Uterus (tissue), 4 donors: ENCODE data around the gene MAPT. TPM values are rescaled to one million over a fixed set of nuclear protein-coding genes. Genes with fewer than 3 reads are reported as not detected.

Experiments
- DNase-seq, 2 donors: peaks; one replicate each; pipeline ENCODE4 v3.0.0-alpha.2; 2019 to 2020
- H3K27ac ChIP-seq, 2 donors: fragments of 200-600 bp; sonication (generic); 1 replicate in 1 of 2; 2 replicates in 1 of 2; pipeline ENCODE4 v1.5.1; 2016 to 2018
- H3K27me3 ChIP-seq, 2 donors: fragments of 200-600 bp; sonication (generic); one replicate each; pipeline ENCODE4 v1.5.1; 2018 to 2019; ENCODE audit warnings: control low read depth in 1 of 2
- H3K36me3 ChIP-seq, 2 donors: fragments of 200-600 bp; sonication (generic); one replicate each; pipeline ENCODE4 v1.5.1; 2019; ENCODE audit warnings: control low read depth in 1 of 2
- H3K4me1 ChIP-seq, 2 donors: fragments of 200-600 bp; sonication (generic); one replicate each; pipeline ENCODE4 v1.5.1; 2018 to 2019; ENCODE audit warnings: control low read depth in 1 of 2
- H3K4me3 ChIP-seq, 2 donors: fragments of 200-600 bp; sonication (generic); 1 replicate in 1 of 2; 2 replicates in 1 of 2; pipeline ENCODE4 v1.5.1; 2018 to 2019; ENCODE audit warnings: mild to moderate bottlenecking in 1 of 2
- H3K9me3 ChIP-seq, 2 donors: fragments of 200-600 bp; sonication (generic); one replicate each; pipeline ENCODE4 v1.5.1; 2019; ENCODE audit warnings: control low read depth in 1 of 2
- CTCF ChIP-seq, 4 experiments: fragments of 200-600 bp in 2 of 4; fragments of 450-650 bp in 2 of 4; sonication (generic) in 2 of 4; IDR thresholded peaks; one replicate each; pipeline ENCODE4 v1.5.1; 2016 to 2019; ENCODE audit warnings: antibody characterized with exemption in 4 of 4, mild to moderate bottlenecking in 2 of 4, moderate library complexity in 1 of 4
- POLR2A ChIP-seq, 2 donors: fragments of 450-650 bp; IDR thresholded peaks; one replicate each; pipeline ENCODE4 v1.6.1; 2016; ENCODE audit warnings: antibody characterized with exemption in 2 of 2, mild to moderate bottlenecking in 1 of 2, moderate library complexity in 1 of 2
- intact Hi-C: fragments of 100-400 bp; cut with DNase I; formaldehyde crosslinking; loops from one replicate; pipeline ENCODE4 v1.15.1; 2023; ENCODE audit warnings: low total_unique reads
- total RNA-seq, 4 donors: library from RNA; depleted of rRNA in 3 of 4; stranded (reverse); fragments of >200 nt in 3 of 4; gene quantifications; one replicate each; pipeline versions ENCODE4 v1.1.0 to v1.2.4, GENCODE V29; 2014 to 2023
- donor health status: DM: yes; HTN: yes; CAD: no.

Gene MAPT
- total RNA-seq, 4 donors from 2014 or later = 0.26 to 4.1 (median 1.5) TPM; not detected in 1

- Histone ChIP-seq H3K36me3 (no peaks in the 10 kb centered on the region), H3K4me1 (no peaks in the 10 kb centered on the region), H3K4me3 (no peak overlapping the region), H3K27ac (no peak overlapping the region), H3K27me3 (no peaks in the 10 kb centered on the region), H3K9me3 (no peaks in the 10 kb centered on the region)
- intact Hi-C loops = no loop called here
- no peak for DNase-seq
- TF ChIP-seq POLR2A (IDR thresholded peaks at IDR 0.05) (no peak), CTCF (IDR thresholded peaks at IDR 0.05) (no peak)
Observed at GRCh38 chr17:45925311-45925710, 31.0 kb downstream of the MAPT start.

GRCh38 chr17:45927247-45927646 is 32.9 kb downstream of the MAPT start:
- no peaks in the 10 kb centered on the region for H3K9me3 ChIP-seq
- no peaks in the 10 kb centered on the region for H3K4me1 ChIP-seq
- H3K4me3 ChIP-seq = no peak overlapping the region
- H3K27me3 ChIP-seq = no peaks in the 10 kb centered on the region
- TF ChIP-seq CTCF (IDR thresholded peaks at IDR 0.05) = no peak
- DNase-seq = no peak
- H3K27ac ChIP-seq = no peak overlapping the region
- H3K36me3 ChIP-seq = no peaks in the 10 kb centered on the region
- intact Hi-C loops = no loop called here

GRCh38 chr17:45929344-45929743 is 35.0 kb downstream of the MAPT start:
- Histone ChIP-seq H3K36me3 (no peaks in the 10 kb centered on the region), H3K9me3 (no peaks in the 10 kb centered on the region), H3K27me3 (no peaks in the 10 kb centered on the region), H3K4me3 (no peak overlapping the region), H3K4me1 (no peaks in the 10 kb centered on the region), H3K27ac (no peak overlapping the region)
- no peak for DNase-seq
- intact Hi-C loops = no loop called here
- TF ChIP-seq CTCF (IDR thresholded peaks at IDR 0.05) (no peak), POLR2A (IDR thresholded peaks at IDR 0.05) (no peak)

- no peak for TF ChIP-seq POLR2A (IDR thresholded peaks at IDR 0.05)
- TF ChIP-seq CTCF (IDR thresholded peaks at IDR 0.05) = no peak
- Histone ChIP-seq H3K27ac (no peak overlapping the region), H3K4me1 (no peaks in the 10 kb centered on the region), H3K9me3 (no peaks in the 10 kb centered on the region), H3K27me3 (no peaks in the 10 kb centered on the region), H3K4me3 (no peak overlapping the region), H3K36me3 (no peaks in the 10 kb centered on the region)
- DNase-seq = no peak
- intact Hi-C loops = no loop called here
Observed at GRCh38 chr17:45930420-45930951, 36.1 kb downstream of the MAPT start.

- intact Hi-C loops = no loop called here
- DNase-seq = no peak
- TF ChIP-seq CTCF (IDR thresholded peaks at IDR 0.05) = no peak
- no peak for TF ChIP-seq POLR2A (IDR thresholded peaks at IDR 0.05)
- H3K36me3 ChIP-seq = no peaks in the 10 kb centered on the region
- H3K4me1 ChIP-seq = no peaks in the 10 kb centered on the region
- H3K4me3 ChIP-seq = no peak overlapping the region
- no peaks in the 10 kb centered on the region for H3K27me3 ChIP-seq
- no peak overlapping the region for H3K27ac ChIP-seq
- H3K9me3 ChIP-seq = no peaks in the 10 kb centered on the region
Observed at GRCh38 chr17:45931677-45932076, 37.3 kb downstream of the MAPT start.
